MM.1S (cell line): ENCODE results near the gene COG2.

Experiments used
- DNase-seq: peaks from one replicate; pipeline ENCODE4 v3.0.0-alpha.2; 2015
- H2AFZ ChIP-seq: fragments of 300-600 bp; sonication (generic); 2 replicates; pipeline ENCODE4 v1.6.0; 2016; ENCODE audit warnings: antibody characterized with exemption, low read length
- H3F3A ChIP-seq: fragments of 300-600 bp; sonication (generic); 2 replicates; pipeline ENCODE4 v1.6.1; 2016; ENCODE audit warnings: mild to moderate bottlenecking, antibody characterized with exemption, low read length, moderate library complexity, mixed read lengths; ENCODE audit not compliant: insufficient read depth
- H3K27ac ChIP-seq: fragments of 300-600 bp; sonication (generic); 2 replicates; pipeline ENCODE4 v1.5.1; 2016; ENCODE audit warnings: mild to moderate bottlenecking, low read length
- H3K27me3 ChIP-seq: fragments of 300-600 bp; sonication (generic); replicated peaks from 2 replicates; pipeline ENCODE4 v1.6.0; 2016; ENCODE audit warnings: low read length; ENCODE audit not compliant: insufficient read depth
- H3K36me3 ChIP-seq: fragments of 300-600 bp; sonication (generic); replicated peaks from 2 replicates; pipeline ENCODE4 v1.6.1; 2016; ENCODE audit warnings: mild to moderate bottlenecking, low read length, mixed read lengths; ENCODE audit not compliant: insufficient read depth
- H3K4me1 ChIP-seq: fragments of 300-600 bp; sonication (generic); 2 replicates; pipeline ENCODE4 v1.6.1; 2016; ENCODE audit warnings: low read length, mixed read lengths
- H3K4me2 ChIP-seq: fragments of 300-600 bp; sonication (generic); 2 replicates; pipeline ENCODE4 v1.6.0; 2016; ENCODE audit warnings: low read depth, low read length
- H3K4me3 ChIP-seq: fragments of 300-600 bp; sonication (generic); 2 replicates; pipeline ENCODE4 v1.5.1; 2016; ENCODE audit warnings: low read length, mixed read lengths
- H3K79me2 ChIP-seq: fragments of 300-600 bp; sonication (generic); 2 replicates; pipeline ENCODE4 v1.6.1; 2016; ENCODE audit warnings: mixed run types, low read length, mixed read lengths
- H3K9ac ChIP-seq: fragments of 300-600 bp; sonication (generic); 2 replicates; pipeline ENCODE4 v1.6.1; 2016; ENCODE audit warnings: low read length, mixed read lengths
- H3K9me2 ChIP-seq: fragments of 300-600 bp; sonication (generic); replicated peaks from 2 replicates; pipeline ENCODE4 v1.6.1; 2016; ENCODE audit warnings: mild to moderate bottlenecking, low read length, mixed read lengths; ENCODE audit not compliant: insufficient read depth
- H3K9me3 ChIP-seq: fragments of 300-600 bp; sonication (generic); replicated peaks from 2 replicates; pipeline ENCODE4 v1.6.1; 2016; ENCODE audit warnings: mild to moderate bottlenecking, low read length, mixed read lengths; ENCODE audit not compliant: insufficient read depth
- H4K20me1 ChIP-seq: fragments of 300-600 bp; sonication (generic); 2 replicates; pipeline ENCODE4 v1.6.1; 2016; ENCODE audit warnings: mild to moderate bottlenecking, low read length, moderate library complexity, mixed read lengths; ENCODE audit not compliant: insufficient read depth
- EZH2 ChIP-seq: fragments of 300-600 bp; sonication (generic); optimal IDR thresholded peaks from 2 replicates; pipeline ENCODE3; 2017; ENCODE audit warnings: low read depth, mild to moderate bottlenecking, antibody characterized with exemption, low read length, mixed read lengths
- EZH2phosphoT487 ChIP-seq: fragments of 300-600 bp; sonication (generic); IDR thresholded peaks from 2 replicates; pipeline ENCODE4 v1.6.1; 2018; ENCODE audit warnings: antibody characterized with exemption, low read length
- TF ChIP-seq, protein P1 (sequence below): fragments of 300-600 bp; sonication (generic); IDR thresholded peaks from 2 replicates; pipeline ENCODE4 v1.5.1; 2016; ENCODE audit warnings: antibody characterized with exemption, low read length, mixed read lengths

Gene COG2

DNA sequence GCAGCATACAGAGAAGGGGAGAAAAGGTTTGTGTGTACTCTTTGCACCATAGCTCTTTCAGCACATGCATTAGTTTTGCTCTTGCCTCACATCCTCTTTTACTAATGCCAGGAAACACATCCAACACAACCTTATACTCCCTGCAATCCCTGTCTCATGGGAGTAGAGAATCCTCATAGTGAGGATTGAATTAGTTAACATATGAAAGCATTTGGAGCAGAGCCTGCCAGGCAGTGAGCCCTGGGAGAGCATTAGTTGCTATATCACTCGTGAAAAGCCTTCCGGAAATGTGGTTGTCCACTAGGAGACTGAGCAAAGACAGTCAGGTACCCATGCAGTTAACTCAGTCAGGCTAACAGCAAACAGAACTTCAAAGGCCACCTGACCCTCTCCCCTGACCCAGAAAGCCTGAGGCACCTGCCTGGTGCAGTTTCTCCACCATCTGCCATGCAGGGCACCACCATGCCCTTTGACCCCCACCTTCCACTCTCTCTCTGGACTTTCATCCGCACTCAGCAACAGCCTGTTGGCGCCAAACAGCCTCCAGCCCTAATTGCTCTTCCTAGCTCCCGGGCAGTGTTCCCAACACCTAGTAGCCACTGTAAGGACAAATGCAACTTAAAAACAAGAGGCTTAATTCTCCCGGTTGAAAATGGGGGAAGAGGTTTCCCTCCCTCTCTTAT, 86.6 kb downstream of the COG2 start:
- no peak overlapping the region for H2AFZ ChIP-seq
- no peak for DNase-seq
- H3K27me3 ChIP-seq: no peaks in the 10 kb centered on the region
- no peak overlapping the region for H3K4me2 ChIP-seq
- no peaks in the 10 kb centered on the region for H3K4me1 ChIP-seq
- no peak overlapping the region for H3K27ac ChIP-seq
- no peaks in the 10 kb centered on the region for H3K9me3 ChIP-seq
- no peaks in the 10 kb centered on the region for H3K79me2 ChIP-seq
- H3K9me2 ChIP-seq: no peaks in the 10 kb centered on the region
- no peaks in the 10 kb centered on the region for H3F3A ChIP-seq
- no peaks in the 10 kb centered on the region for H3K36me3 ChIP-seq
- no peak for TF ChIP-seq EZH2
- TF ChIP-seq, protein P1, sequence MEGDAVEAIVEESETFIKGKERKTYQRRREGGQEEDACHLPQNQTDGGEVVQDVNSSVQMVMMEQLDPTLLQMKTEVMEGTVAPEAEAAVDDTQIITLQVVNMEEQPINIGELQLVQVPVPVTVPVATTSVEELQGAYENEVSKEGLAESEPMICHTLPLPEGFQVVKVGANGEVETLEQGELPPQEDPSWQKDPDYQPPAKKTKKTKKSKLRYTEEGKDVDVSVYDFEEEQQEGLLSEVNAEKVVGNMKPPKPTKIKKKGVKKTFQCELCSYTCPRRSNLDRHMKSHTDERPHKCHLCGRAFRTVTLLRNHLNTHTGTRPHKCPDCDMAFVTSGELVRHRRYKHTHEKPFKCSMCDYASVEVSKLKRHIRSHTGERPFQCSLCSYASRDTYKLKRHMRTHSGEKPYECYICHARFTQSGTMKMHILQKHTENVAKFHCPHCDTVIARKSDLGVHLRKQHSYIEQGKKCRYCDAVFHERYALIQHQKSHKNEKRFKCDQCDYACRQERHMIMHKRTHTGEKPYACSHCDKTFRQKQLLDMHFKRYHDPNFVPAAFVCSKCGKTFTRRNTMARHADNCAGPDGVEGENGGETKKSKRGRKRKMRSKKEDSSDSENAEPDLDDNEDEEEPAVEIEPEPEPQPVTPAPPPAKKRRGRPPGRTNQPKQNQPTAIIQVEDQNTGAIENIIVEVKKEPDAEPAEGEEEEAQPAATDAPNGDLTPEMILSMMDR: no peak
- no peak for TF ChIP-seq EZH2phosphoT487
- H3K4me3 ChIP-seq: no peak overlapping the region
- no peak overlapping the region for H3K9ac ChIP-seq
- no peaks in the 10 kb centered on the region for H4K20me1 ChIP-seq

DNA sequence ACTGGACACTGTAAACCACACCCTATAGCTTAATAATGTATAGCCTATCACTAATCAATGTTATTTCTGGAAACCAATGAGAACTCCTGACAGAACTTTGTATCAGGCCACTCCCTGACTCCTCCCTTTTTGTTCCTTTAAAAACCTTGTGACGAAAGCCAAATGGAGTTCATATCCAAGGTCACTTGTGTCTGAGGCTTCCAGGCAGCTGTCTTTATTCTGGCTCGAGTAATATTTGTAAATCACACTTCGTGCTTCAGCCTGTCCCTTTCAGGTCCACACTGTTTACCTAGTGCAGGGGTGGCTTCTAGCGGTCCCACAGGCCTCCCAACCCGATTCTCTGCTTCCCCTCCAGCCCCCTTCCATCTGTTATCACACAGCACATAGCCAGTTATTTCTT, 88.7 kb downstream of the COG2 start:
- Histone ChIP-seq H3K4me3 (no peak overlapping the region), H3K9me2 (no peaks in the 10 kb centered on the region), H3K27me3 (no peaks in the 10 kb centered on the region), H2AFZ (no peak overlapping the region), H3F3A (no peaks in the 10 kb centered on the region), H3K27ac (no peak overlapping the region), H3K36me3 (no peaks in the 10 kb centered on the region), H3K4me1 (no peaks in the 10 kb centered on the region), H3K9ac (no peak overlapping the region), H3K79me2 (no peaks in the 10 kb centered on the region), H4K20me1 (no peaks in the 10 kb centered on the region), H3K9me3 (no peaks in the 10 kb centered on the region), H3K4me2 (no peak overlapping the region)
- TF ChIP-seq EZH2 (no peak), EZH2phosphoT487 (no peak)
- TF ChIP-seq, protein P1: no peak
- DNase-seq: no peak

DNA sequence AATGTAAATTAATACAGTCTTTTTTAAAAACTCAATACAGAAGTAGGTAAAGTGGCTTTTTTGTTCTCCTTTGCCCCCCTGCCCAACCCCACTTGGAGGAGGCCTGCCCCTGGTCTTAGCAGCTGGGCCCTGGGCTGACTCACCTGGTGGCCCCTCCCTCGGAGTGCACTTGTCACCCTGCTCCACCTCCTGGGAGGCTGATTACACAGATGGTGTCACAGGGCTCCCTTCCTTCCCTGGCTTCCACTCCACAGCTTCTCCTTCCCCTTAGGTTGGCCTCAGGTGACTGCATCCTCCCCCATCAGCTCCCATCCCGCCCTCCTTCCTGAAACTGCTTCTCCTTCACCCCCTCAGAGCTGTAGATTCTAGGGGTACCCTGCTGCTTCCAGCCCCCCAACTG, 93.2 kb downstream of the COG2 start:
- no peak overlapping the region for H3K27ac ChIP-seq
- H3K4me1 ChIP-seq: no peaks in the 10 kb centered on the region
- H3K36me3 ChIP-seq: no peaks in the 10 kb centered on the region
- DNase-seq: no peak
- no peaks in the 10 kb centered on the region for H3K79me2 ChIP-seq
- H3K9me2 ChIP-seq: no peaks in the 10 kb centered on the region
- TF ChIP-seq EZH2phosphoT487: no peak
- no peak for TF ChIP-seq EZH2
- TF ChIP-seq, protein P1: no peak
- H3K9me3 ChIP-seq: no peaks in the 10 kb centered on the region
- no peak overlapping the region for H3K4me2 ChIP-seq
- H3F3A ChIP-seq: no peaks in the 10 kb centered on the region
- H4K20me1 ChIP-seq: no peaks in the 10 kb centered on the region
- no peaks in the 10 kb centered on the region for H3K27me3 ChIP-seq
- H3K9ac ChIP-seq: no peak overlapping the region
- no peak overlapping the region for H3K4me3 ChIP-seq
- H2AFZ ChIP-seq: no peak overlapping the region
